ENCODE data around the gene SNX18.
A peak's percentile ranks its signal among the peaks of the same experiment; 100 is the strongest.
"Not testable (repeated sequence)": the region's sequence is repeated elsewhere in the genome, so short reads cannot be mapped to it uniquely, and the experiment has no call there.

Gene SNX18

GRCh38 chr5:54480296-54480695, 37.3 kb upstream of the SNX18 start:
- no peak overlapping the region for H3K4me3 ChIP-seq (ENCODE audit: low read length)
- peak; percentile 96 for DNase-seq (ENCODE audit: low read depth)
- TF ChIP-seq CTCF (conservative IDR thresholded peaks at IDR 0.05; ENCODE audit: low read depth, low read length) = no peak

GRCh38 chr5:54484219-54484894, 33.2 kb upstream of the SNX18 start:
- TF ChIP-seq CTCF (conservative IDR thresholded peaks at IDR 0.05; ENCODE audit: low read depth, low read length) = no peak
- H3K4me3 ChIP-seq (ENCODE audit: low read length) = no peak overlapping the region
- DNase-seq (ENCODE audit: low read depth) = no peak

- not testable (repeated sequence) for DNase-seq (ENCODE audit: low read depth); H3K4me3 ChIP-seq (ENCODE audit: low read length)
Measured at GRCh38 chr5:54485659-54486058, 31.9 kb upstream of the SNX18 start.

- not testable (repeated sequence) for H3K4me3 ChIP-seq (ENCODE audit: low read length); DNase-seq (ENCODE audit: low read depth)
Measured at GRCh38 chr5:54489648-54489979, 27.9 kb upstream of the SNX18 start.

GRCh38 chr5:54491326-54491725, 26.2 kb upstream of the SNX18 start:
- no peak overlapping the region for H3K4me3 ChIP-seq (ENCODE audit: low read length)
- TF ChIP-seq CTCF (conservative IDR thresholded peaks at IDR 0.05; ENCODE audit: low read depth, low read length) = no peak
- no peak for DNase-seq (ENCODE audit: low read depth)

- DNase-seq (ENCODE audit: low read depth) = no peak
- H3K4me3 ChIP-seq (ENCODE audit: low read length) = no peak overlapping the region
- no peak for TF ChIP-seq CTCF (conservative IDR thresholded peaks at IDR 0.05; ENCODE audit: low read depth, low read length)
Measured at GRCh38 chr5:54492178-54492577, 25.4 kb upstream of the SNX18 start.

- DNase-seq (ENCODE audit: low read depth) = no peak
- TF ChIP-seq CTCF (conservative IDR thresholded peaks at IDR 0.05; ENCODE audit: low read depth, low read length) = no peak
- H3K4me3 ChIP-seq (ENCODE audit: low read length) = no peak overlapping the region
Measured at GRCh38 chr5:54495027-54495426, 22.5 kb upstream of the SNX18 start.

- DNase-seq (ENCODE audit: low read depth) = no peak
- TF ChIP-seq CTCF (conservative IDR thresholded peaks at IDR 0.05; ENCODE audit: low read depth, low read length) = no peak
- H3K4me3 ChIP-seq (ENCODE audit: low read length) = no peak overlapping the region
Measured at GRCh38 chr5:54514291-54514690, 3.3 kb upstream of the SNX18 start.
